GM10248 (cell line): ENCODE data around the gene NANOS3.

Experiments used
- CTCF ChIA-PET: fragments of 300-600 bp; sonication (Branson Sonifier 250); formaldehyde crosslinking; extraction: SDS; loops from one replicate; lab custom pipeline; 2021; ENCODE audit warnings: antibody characterized with exemption; lab: Yijun Ruan, JAX
- POLR2A ChIA-PET: fragments of 350-650 bp; sonication (Branson Sonifier 250); formaldehyde crosslinking; extraction: SDS; loops from one replicate; lab custom pipeline; 2020; ENCODE audit warnings: antibody characterized with exemption; lab: Yijun Ruan, JAX
- DNase-seq: peaks from one replicate; pipeline ENCODE4 v3.0.0; 2012; ENCODE audit errors: extremely low spot score
- CTCF ChIP-seq: IDR thresholded peaks from 2 replicates; pipeline ENCODE4 v1.5.1; 2012; ENCODE audit warnings: mild to moderate bottlenecking, low read depth; ENCODE audit errors: extremely low read depth, missing control alignments, control extremely low read depth

The NANOS3 gene

GRCh38 chr19:13929340-13929739, 52.4 kb downstream of the NANOS3 start:
- ChIA-PET POLR2A (no interaction called here), CTCF (no interaction called here)
- no peak for DNase-seq
- TF ChIP-seq CTCF = no peak

DNA sequence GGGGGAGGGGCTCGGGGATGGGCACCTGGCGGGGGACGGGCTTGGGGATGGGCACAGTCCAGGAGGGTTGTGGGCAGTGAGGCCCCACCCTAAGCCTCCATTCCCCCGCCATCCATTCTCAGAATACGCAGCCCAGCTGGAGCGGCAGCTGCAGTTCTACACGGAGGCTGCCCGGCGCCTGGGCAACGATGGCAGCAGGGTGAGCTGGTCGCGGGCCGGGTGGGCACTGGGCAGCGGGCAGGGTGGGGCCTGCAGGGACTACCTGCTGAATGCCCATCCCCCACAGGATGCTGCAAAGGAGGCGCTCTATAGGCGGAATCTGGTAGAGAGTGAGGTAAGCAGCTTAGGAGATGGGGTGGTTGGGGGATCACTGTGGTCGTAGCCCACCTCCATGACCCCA, 53.0 kb downstream of the NANOS3 start:
- ChIA-PET CTCF (no interaction called here), POLR2A (no interaction called here)
- TF ChIP-seq CTCF = no peak
- DNase-seq = no peak
